ENCODE measurements around the gene LGALS3.
"Not testable (repeated sequence)": the region's sequence is repeated elsewhere in the genome, so short reads cannot be mapped to it uniquely, and the experiment has no call there.

Gene LGALS3

GRCh38 chr14:55129086-55129427, at the start of gene LGALS3:
LGALS3 (plus strand) TSS chr14:55129252; CDS start chr14:55137374, 8,122 bp downstream.
- peak; percentile 91 for DNase-seq (ENCODE audit: low spot score)

GRCh38 chr14:55079961-55080360, 49.1 kb upstream of the LGALS3 start:
- DNase-seq (ENCODE audit: low spot score), result not testable (repeated sequence)

- DNase-seq (ENCODE audit: low spot score), result no peak
Measured at GRCh38 chr14:55084401-55085059, 44.5 kb upstream of the LGALS3 start.

GRCh38 chr14:55085060-55085660, 43.9 kb upstream of the LGALS3 start:
- no peak for DNase-seq (ENCODE audit: low spot score)

- DNase-seq (ENCODE audit: low spot score), result no peak
Measured at GRCh38 chr14:55086938-55087337, 42.1 kb upstream of the LGALS3 start.

- DNase-seq (ENCODE audit: low spot score), result no peak
Measured at GRCh38 chr14:55088356-55088755, 40.7 kb upstream of the LGALS3 start.

- DNase-seq (ENCODE audit: low spot score), result no peak
Measured at GRCh38 chr14:55092341-55092740, 36.7 kb upstream of the LGALS3 start.

- no peak for DNase-seq (ENCODE audit: low spot score)
Measured at GRCh38 chr14:55094292-55095157, 34.5 kb upstream of the LGALS3 start.

GRCh38 chr14:55097881-55098560, 31.0 kb upstream of the LGALS3 start:
- no peak for DNase-seq (ENCODE audit: low spot score)

GRCh38 chr14:55098561-55098898, 30.5 kb upstream of the LGALS3 start:
- DNase-seq (ENCODE audit: low spot score), result no peak

GRCh38 chr14:55099756-55100155, 29.3 kb upstream of the LGALS3 start:
- DNase-seq (ENCODE audit: low spot score), result no peak

- no peak for DNase-seq (ENCODE audit: low spot score)
Measured at GRCh38 chr14:55101698-55102097, 27.4 kb upstream of the LGALS3 start.

- DNase-seq (ENCODE audit: low spot score), result peak; percentile 80
Measured at GRCh38 chr14:55102141-55102621, 26.9 kb upstream of the LGALS3 start.

GRCh38 chr14:55103005-55103640, 25.9 kb upstream of the LGALS3 start:
- peak; percentile 77 for DNase-seq (ENCODE audit: low spot score)

- DNase-seq (ENCODE audit: low spot score), result no peak
Measured at GRCh38 chr14:55103971-55104954, 24.8 kb upstream of the LGALS3 start.

GRCh38 chr14:55105991-55106390, 23.1 kb upstream of the LGALS3 start:
- no peak for DNase-seq (ENCODE audit: low spot score)

- DNase-seq (ENCODE audit: low spot score), result peak; percentile 93
Measured at GRCh38 chr14:55107766-55108554, 21.1 kb upstream of the LGALS3 start.

GRCh38 chr14:55109836-55110235, 19.2 kb upstream of the LGALS3 start:
- DNase-seq (ENCODE audit: low spot score), result no peak

- no peak for DNase-seq (ENCODE audit: low spot score)
Measured at GRCh38 chr14:55111122-55111708, 17.8 kb upstream of the LGALS3 start.

Measured in AG08396 (cell line).